ENCODE measurements around the gene LYAR.

GRCh38 chr4:4326166-4326565, 36.2 kb upstream of the LYAR start:
- TF ChIP-seq, protein P1, sequence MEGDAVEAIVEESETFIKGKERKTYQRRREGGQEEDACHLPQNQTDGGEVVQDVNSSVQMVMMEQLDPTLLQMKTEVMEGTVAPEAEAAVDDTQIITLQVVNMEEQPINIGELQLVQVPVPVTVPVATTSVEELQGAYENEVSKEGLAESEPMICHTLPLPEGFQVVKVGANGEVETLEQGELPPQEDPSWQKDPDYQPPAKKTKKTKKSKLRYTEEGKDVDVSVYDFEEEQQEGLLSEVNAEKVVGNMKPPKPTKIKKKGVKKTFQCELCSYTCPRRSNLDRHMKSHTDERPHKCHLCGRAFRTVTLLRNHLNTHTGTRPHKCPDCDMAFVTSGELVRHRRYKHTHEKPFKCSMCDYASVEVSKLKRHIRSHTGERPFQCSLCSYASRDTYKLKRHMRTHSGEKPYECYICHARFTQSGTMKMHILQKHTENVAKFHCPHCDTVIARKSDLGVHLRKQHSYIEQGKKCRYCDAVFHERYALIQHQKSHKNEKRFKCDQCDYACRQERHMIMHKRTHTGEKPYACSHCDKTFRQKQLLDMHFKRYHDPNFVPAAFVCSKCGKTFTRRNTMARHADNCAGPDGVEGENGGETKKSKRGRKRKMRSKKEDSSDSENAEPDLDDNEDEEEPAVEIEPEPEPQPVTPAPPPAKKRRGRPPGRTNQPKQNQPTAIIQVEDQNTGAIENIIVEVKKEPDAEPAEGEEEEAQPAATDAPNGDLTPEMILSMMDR (optimal IDR thresholded peaks at IDR 0.05 in 1 of 3, IDR thresholded peaks at IDR 0.05 in 1 of 3, conservative IDR thresholded peaks at IDR 0.05 in 1 of 3; ENCODE audit: extremely low read depth in 1 of 3, insufficient read depth in 2 of 3, low read length in 3 of 3) = no peak
- no peak for TF ChIP-seq EZH2 (IDR thresholded peaks at IDR 0.05; ENCODE audit: low read length)

All from keratinocyte (primary cell).